CD4-positive, alpha-beta memory T cell (primary cell): ENCODE results near the gene HEATR9. TPM values are rescaled to one million over a fixed set of nuclear protein-coding genes. Genes with fewer than 3 reads are reported as not detected.

Experiments
- CTCF ChIA-PET: fragments of 350-600 bp; sonication (Branson Sonifier 250); formaldehyde crosslinking; loops from one replicate; lab custom pipeline; 2021; ENCODE audit warnings: inconsistent platforms; ENCODE audit not compliant: partially characterized antibody; lab: Charles Lee
- POLR2A ChIA-PET: fragments of 350-600 bp; sonication (Branson Sonifier 250); formaldehyde crosslinking; loops from one replicate; lab custom pipeline; 2021; ENCODE audit not compliant: partially characterized antibody; lab: Charles Lee
- DNase-seq, 5 donors: peaks; one replicate each; pipeline versions ENCODE4 v3.0.0 to v3.0.0-alpha.2; 2020 to 2022; ENCODE audit warnings: mixed read lengths in 1 of 5
- H3K27ac ChIP-seq: one replicate; pipeline ENCODE4 v1.7.0; 2013; ENCODE audit warnings: low read depth, low read length
- H3K27me3 ChIP-seq: 2 replicates; pipeline ENCODE4 v1.7.0; 2013; ENCODE audit warnings: mild to moderate bottlenecking, low read length, moderate library complexity; ENCODE audit not compliant: insufficient read depth
- H3K36me3 ChIP-seq: 2 replicates; pipeline ENCODE4 v1.7.0; 2013; ENCODE audit warnings: mild to moderate bottlenecking, low read length, moderate library complexity; ENCODE audit not compliant: insufficient read depth
- H3K4me1 ChIP-seq: 2 replicates; pipeline ENCODE4 v1.7.0; 2013; ENCODE audit warnings: mild to moderate bottlenecking, low read length, moderate library complexity; ENCODE audit not compliant: insufficient read depth
- H3K4me3 ChIP-seq, 2 donors: one replicate each; pipeline ENCODE4 v1.7.0; 2013; ENCODE audit warnings: low read length in 2 of 2, mild to moderate bottlenecking in 1 of 2
- H3K9me3 ChIP-seq, 2 donors: one replicate each; pipeline ENCODE4 v1.7.0; 2013; ENCODE audit warnings: low read length in 2 of 2, control low read depth in 1 of 2; ENCODE audit not compliant: control insufficient read depth in 1 of 2
- H3K27ac Mint-ChIP-seq, 7 donors: one replicate each; pipeline ENCODE4 v1.8.0; 2020 to 2021; ENCODE audit warnings: mixed read lengths in 7 of 7, mild to moderate bottlenecking in 6 of 7, inconsistent platforms in 3 of 7, moderate library complexity in 3 of 7
- H3K27me3 Mint-ChIP-seq, 2 donors: one replicate each; pipeline ENCODE4 v1.8.0; 2020 to 2021; ENCODE audit warnings: mixed read lengths in 2 of 2
- H3K36me3 Mint-ChIP-seq, 2 donors: one replicate each; pipeline ENCODE4 v1.8.0; 2020 to 2021; ENCODE audit warnings: mixed read lengths in 2 of 2, inconsistent platforms in 1 of 2, mild to moderate bottlenecking in 1 of 2
- H3K4me1 Mint-ChIP-seq, 4 donors: one replicate each; pipeline ENCODE4 v1.8.0; 2020 to 2021; ENCODE audit warnings: mixed read lengths in 4 of 4, mild to moderate bottlenecking in 1 of 4
- H3K4me3 Mint-ChIP-seq, 8 donors: one replicate each; pipeline ENCODE4 v1.8.0; 2020 to 2021; ENCODE audit warnings: mixed read lengths in 8 of 8, mild to moderate bottlenecking in 7 of 8, moderate library complexity in 6 of 8, inconsistent platforms in 3 of 8
- H3K9me3 Mint-ChIP-seq, 8 donors: one replicate each; pipeline ENCODE4 v1.8.0; 2020 to 2021; ENCODE audit warnings: mixed read lengths in 8 of 8, mild to moderate bottlenecking in 5 of 8, inconsistent platforms in 3 of 8, moderate library complexity in 1 of 8
- intact Hi-C: fragments of 100-400 bp; cut with micrococcal nuclease; formaldehyde crosslinking; loops from one replicate; pipeline ENCODE4 v1.15.1; 2023
- polyA plus RNA-seq, 2 donors: library from polyadenylated mRNA; unstranded; fragments of 300-500 nt; fragmentation: Illumina TruSeq; gene quantifications; one replicate each; pipeline ENCODE4 v1.2.3, GENCODE V29; 2021
- total RNA-seq, 2 experiments: library from RNA; stranded (reverse); gene quantifications; one replicate each; pipeline ENCODE4 v1.2.3, GENCODE V29; 2021

Gene HEATR9
- total and polyA plus RNA-seq, 4 experiments from 2014 or later, result 2.2 to 2.6 TPM; not detected in 2

DNA sequence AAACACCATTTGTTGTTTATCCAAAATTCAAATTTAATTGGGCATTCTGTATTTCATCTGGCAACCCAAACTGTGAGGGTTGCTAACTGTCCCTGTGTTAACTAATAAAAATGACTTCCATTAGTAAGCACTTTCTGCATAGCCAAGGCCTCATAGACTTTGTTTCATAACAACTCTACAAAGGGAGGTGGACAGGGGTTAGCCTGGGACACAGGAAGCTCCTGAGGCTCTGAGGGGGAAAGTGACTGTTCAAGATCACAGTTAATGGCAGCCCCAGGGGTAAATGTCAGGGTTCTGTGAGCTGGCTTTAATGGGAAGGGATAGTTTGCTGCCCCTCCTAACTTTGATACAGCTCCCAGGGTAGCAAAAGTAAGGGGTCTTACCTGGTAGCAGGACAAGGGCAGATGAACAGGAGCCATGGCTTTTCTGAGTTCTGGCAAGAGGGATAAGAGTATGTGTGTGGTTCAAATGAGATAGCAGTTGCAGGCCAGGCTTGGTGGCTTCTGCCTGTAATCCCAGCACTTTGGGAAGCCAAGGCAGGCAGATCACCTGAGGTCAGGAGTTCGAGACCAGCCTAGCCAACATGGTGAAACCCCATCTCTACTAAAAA, 2.2 kb downstream of the HEATR9 start:
- Mint-ChIP-seq H3K27me3 (no peaks in the 10 kb centered on the region), H3K36me3 (peaks cover 4 to 6% of the 10 kb centered on the region in 2 donors), H3K4me3 (no peak overlapping the region), H3K27ac (no peak overlapping the region), H3K4me1 (peaks cover 7 to 27% (median 18%) of the 10 kb centered on the region in 4 donors), H3K9me3 (no peaks in the 10 kb centered on the region)
- Histone ChIP-seq H3K27ac (no peak overlapping the region), H3K9me3 (no peaks in the 10 kb centered on the region), H3K4me3 (no peak overlapping the region), H3K4me1 (peaks cover 15% of the 10 kb centered on the region), H3K36me3 (no peaks in the 10 kb centered on the region), H3K27me3 (no peaks in the 10 kb centered on the region)
- ChIA-PET POLR2A (interaction anchor here (1.0 kb wide), 1 partner anchor 32 kb away, joined by 3 read pairs; no protein-coding TSS in a partner anchor), CTCF (interaction anchor here (0.8 kb wide), 1 partner anchor 20 kb away, joined by 3 read pairs; no protein-coding TSS in a partner anchor)
- intact Hi-C loops, result no loop called here
- no peak for DNase-seq

- Mint-ChIP-seq H3K4me3 (no peak overlapping the region), H3K27ac (peak overlapping the region in 4 of 7 donors; percentile 14 to 74 (median 64)), H3K9me3 (no peaks in the 10 kb centered on the region), H3K4me1 (peaks cover 2 to 20% (median 13%) of the 10 kb centered on the region in 4 donors), H3K27me3 (no peaks in the 10 kb centered on the region), H3K36me3 (peaks cover 4 to 6% of the 10 kb centered on the region in 2 donors)
- ChIA-PET CTCF (interaction anchor here (1.1 to 2.1 kb wide), 3 partner anchors 10 to 101 kb away, joined by 3 to 6 read pairs (median 4); no protein-coding TSS in a partner anchor), POLR2A (interaction anchor here (1.0 to 1.2 kb wide), 2 partner anchors 9 to 32 kb away, joined by 3 read pairs; no protein-coding TSS in a partner anchor)
- intact Hi-C loops, result no loop called here
- Histone ChIP-seq H3K4me3 (no peak overlapping the region), H3K4me1 (peaks cover 11% of the 10 kb centered on the region), H3K9me3 (no peaks in the 10 kb centered on the region), H3K36me3 (no peaks in the 10 kb centered on the region), H3K27ac (no peak overlapping the region), H3K27me3 (no peaks in the 10 kb centered on the region)
- DNase-seq, result no peak
These were observed 3.0 kb downstream of the HEATR9 start for GRCh38 chr17:35865412-35866340.

GRCh38 chr17:35864853-35865252, 3.8 kb downstream of the HEATR9 start:
- DNase-seq, result no peak
- no peaks in the 10 kb centered on the region for H3K27me3 ChIP-seq
- peaks cover 2 to 20% (median 12%) of the 10 kb centered on the region in 4 donors for H3K4me1 Mint-ChIP-seq
- no peaks in the 10 kb centered on the region for H3K9me3 ChIP-seq
- H3K27ac ChIP-seq, result no peak overlapping the region
- peak overlapping the region in 1 of 7 donors; percentile 56 for H3K27ac Mint-ChIP-seq
- peaks cover 2 to 6% of the 10 kb centered on the region in 2 donors for H3K36me3 Mint-ChIP-seq
- H3K27me3 Mint-ChIP-seq, result no peaks in the 10 kb centered on the region
- CTCF ChIA-PET, result interaction anchor here (0.9 to 2.1 kb wide), 4 partner anchors 11 to 101 kb away, joined by 3 to 6 read pairs (median 4); no protein-coding TSS in a partner anchor
- H3K4me3 ChIP-seq, result no peak overlapping the region
- POLR2A ChIA-PET, result interaction anchor here (1.2 kb wide), 1 partner anchor 9 kb away, joined by 3 read pairs; no protein-coding TSS in a partner anchor
- H3K36me3 ChIP-seq, result no peaks in the 10 kb centered on the region
- intact Hi-C loops, result no loop called here
- H3K9me3 Mint-ChIP-seq, result no peaks in the 10 kb centered on the region
- H3K4me3 Mint-ChIP-seq, result no peak overlapping the region
- peaks cover 11% of the 10 kb centered on the region for H3K4me1 ChIP-seq

DNA sequence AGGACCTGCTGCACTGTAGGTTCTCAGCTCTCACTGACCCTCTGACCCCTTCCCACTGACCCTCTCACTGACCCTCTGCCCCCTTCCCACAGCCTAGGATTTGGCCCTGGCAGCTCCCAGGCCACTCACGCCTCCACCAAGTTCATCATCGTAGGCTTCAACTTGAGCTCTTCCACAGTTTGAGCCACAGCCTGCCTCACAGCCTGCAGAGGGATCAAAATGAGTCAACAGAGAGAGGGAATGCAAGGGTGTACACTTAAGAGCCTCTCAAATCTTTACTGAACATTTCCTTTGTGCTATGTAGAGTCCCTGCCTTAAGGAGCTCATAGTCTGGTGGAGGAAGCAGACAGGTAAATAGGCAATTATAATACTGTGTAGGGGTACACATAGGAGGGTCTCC, 12.1 kb downstream of the HEATR9 start:
- ChIA-PET CTCF (interaction anchor here (0.9 to 1.4 kb wide), 3 partner anchors 9 to 30 kb away, joined by 3 read pairs; no protein-coding TSS in a partner anchor), POLR2A (interaction anchor here (0.9 to 1.3 kb wide), 4 partner anchors 8 to 42 kb away, joined by 3 to 5 read pairs (median 3); no protein-coding TSS in a partner anchor)
- no peaks in the 10 kb centered on the region for H3K4me1 ChIP-seq
- peaks cover 4 to 7% of the 10 kb centered on the region in 2 donors for H3K36me3 Mint-ChIP-seq
- H3K27me3 Mint-ChIP-seq, result no peaks in the 10 kb centered on the region
- peak overlapping the region in 4 of 7 donors; percentile 7 to 18 (median 8) for H3K27ac Mint-ChIP-seq
- H3K27ac ChIP-seq, result no peak overlapping the region
- H3K4me3 Mint-ChIP-seq, result no peak overlapping the region
- no peaks in the 10 kb centered on the region for H3K9me3 ChIP-seq
- intact Hi-C loops, result no loop called here
- DNase-seq, result no peak
- no peaks in the 10 kb centered on the region for H3K27me3 ChIP-seq
- no peak overlapping the region for H3K4me3 ChIP-seq
- H3K4me1 Mint-ChIP-seq, result peaks cover 0 to 16% (median 7%) of the 10 kb centered on the region in 4 donors
- peaks cover 0 to 2% (median 0%) of the 10 kb centered on the region in 8 donors for H3K9me3 Mint-ChIP-seq
- no peaks in the 10 kb centered on the region for H3K36me3 ChIP-seq

GRCh38 chr17:35855965-35856364, 12.7 kb downstream of the HEATR9 start:
- POLR2A ChIA-PET, result interaction anchor here (0.9 to 1.0 kb wide), 3 partner anchors 9 to 43 kb away, joined by 3 read pairs; no protein-coding TSS in a partner anchor
- H3K4me3 Mint-ChIP-seq, result no peak overlapping the region

DNA sequence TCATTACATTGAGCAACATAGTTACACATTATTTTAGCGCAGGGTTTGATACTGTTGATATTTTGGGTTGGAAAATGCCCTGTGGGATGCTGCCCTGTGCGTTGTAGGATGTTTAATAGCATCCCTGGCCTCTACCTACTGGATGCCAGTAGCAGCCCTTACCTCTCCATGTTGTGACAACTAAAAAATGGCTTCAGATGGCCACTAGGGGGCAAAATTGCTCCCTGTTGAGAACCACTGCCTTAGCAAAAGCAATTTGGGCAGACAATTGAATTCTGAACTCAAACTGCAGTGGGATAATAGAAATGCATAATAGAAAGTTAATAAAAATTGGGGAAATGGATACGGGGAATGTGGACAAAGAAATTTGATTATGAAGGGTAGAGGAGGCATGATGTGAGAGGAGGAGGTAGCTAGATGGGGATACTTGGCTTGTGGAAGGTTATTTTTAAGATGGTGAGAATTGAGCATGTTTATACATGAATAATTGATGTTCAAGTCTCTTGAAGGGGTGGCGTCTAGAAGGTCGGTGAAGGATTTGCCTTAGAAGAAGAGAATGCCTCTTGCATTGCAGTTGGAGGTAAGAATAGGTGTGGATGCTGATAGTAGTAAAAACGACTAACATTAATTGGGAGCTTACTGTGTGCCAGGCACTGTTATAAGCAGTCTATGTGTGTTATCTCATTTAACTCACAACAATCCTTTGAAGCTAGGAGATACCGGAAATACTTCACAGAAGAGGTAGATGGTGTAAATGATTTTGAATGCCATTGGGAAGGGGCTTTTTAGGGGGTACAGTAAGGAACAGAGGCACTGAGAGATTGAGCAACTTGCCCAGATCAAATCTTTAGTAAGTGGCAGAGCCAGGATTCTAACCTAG, 19.0 kb downstream of the HEATR9 start:
- no peaks in the 10 kb centered on the region for H3K9me3 ChIP-seq
- H3K4me1 ChIP-seq, result peaks cover 10% of the 10 kb centered on the region
- H3K27ac ChIP-seq, result no peak overlapping the region
- H3K36me3 Mint-ChIP-seq, result peaks cover 28 to 44% of the 10 kb centered on the region in 2 donors
- no peaks in the 10 kb centered on the region for H3K27me3 Mint-ChIP-seq
- peaks cover 12 to 17% (median 15%) of the 10 kb centered on the region in 4 donors for H3K4me1 Mint-ChIP-seq
- peaks cover 0 to 2% (median 0%) of the 10 kb centered on the region in 8 donors for H3K9me3 Mint-ChIP-seq
- H3K36me3 ChIP-seq, result peaks cover 18% of the 10 kb centered on the region
- ChIA-PET POLR2A (interaction anchor here (0.8 to 2.1 kb wide), 11 partner anchors 13 to 94 kb away, joined by 3 to 15 read pairs (median 5); partner anchors contain the start of genes LYZL6 and TAF15), CTCF (interaction anchor here (0.7 to 4.1 kb wide), 24 partner anchors 8 to 300 kb away, joined by 3 to 24 read pairs (median 5); partner anchors contain the start of genes CCL5, HEATR9 and TAF15)
- no peaks in the 10 kb centered on the region for H3K27me3 ChIP-seq
- peak; percentile 56 to 65 (median 59) for DNase-seq
- no peak overlapping the region for H3K4me3 ChIP-seq
- H3K27ac Mint-ChIP-seq, result peak overlapping the region; percentile 34 to 79 (median 58)
- intact Hi-C loops, result loop anchor here (1.0 kb wide), 2 partner anchors 58 to 98 kb away; no protein-coding TSS in a partner anchor
- H3K4me3 Mint-ChIP-seq, result peak overlapping the region in 4 of 8 donors; percentile 27 to 51 (median 43)

More at GRCh38 chr17:35855965-35856364, 12.7 kb downstream of the HEATR9 start:
- intact Hi-C loops, result no loop called here
- no peak for DNase-seq
- peaks cover 0 to 2% (median 0%) of the 10 kb centered on the region in 8 donors for H3K9me3 Mint-ChIP-seq
- no peaks in the 10 kb centered on the region for H3K4me1 ChIP-seq
- peak overlapping the region in 6 of 7 donors; percentile 3 to 73 (median 49) for H3K27ac Mint-ChIP-seq
- H3K36me3 Mint-ChIP-seq, result peaks cover 7 to 8% of the 10 kb centered on the region in 2 donors
- CTCF ChIA-PET, result interaction anchor here (0.9 to 1.4 kb wide), 5 partner anchors 9 to 113 kb away, joined by 3 read pairs; no protein-coding TSS in a partner anchor
- no peaks in the 10 kb centered on the region for H3K27me3 ChIP-seq
- H3K27ac ChIP-seq, result no peak overlapping the region
- H3K4me3 ChIP-seq, result no peak overlapping the region
- H3K4me1 Mint-ChIP-seq, result peaks cover 0 to 21% (median 10%) of the 10 kb centered on the region in 4 donors
- H3K36me3 ChIP-seq, result no peaks in the 10 kb centered on the region
- H3K27me3 Mint-ChIP-seq, result no peaks in the 10 kb centered on the region
- no peaks in the 10 kb centered on the region for H3K9me3 ChIP-seq
